IMR-90 (cell line): ENCODE data around the gene SCAMP4. TPM values are rescaled to one million over a fixed set of nuclear protein-coding genes. Genes with fewer than 3 reads are reported as not detected.

ENCODE experiments used
- ATAC-seq: fragments of 200-7000 bp; cut with Tn5 transposase; 2 replicates; pipeline ENCODE4 v1.9.1; 2020; ENCODE audit warnings: low read depth, mild to moderate bottlenecking, moderate library complexity
- BruUV-seq: library from RNA; stranded (reverse); fragments of 400-500 nt; replicated peaks from 2 replicates; lab custom pipeline; 2021; lab: Mats Ljungman, UMichigan
- CTCF ChIA-PET: fragments of 300-600 bp; formaldehyde crosslinking; extraction: SDS; loops from one replicate; lab custom pipeline; 2021; ENCODE audit warnings: antibody characterized with exemption; lab: Yijun Ruan, JAX
- POLR2A ChIA-PET: fragments of 300-600 bp; sonication (Branson Sonifier 250); formaldehyde crosslinking; loops from one replicate; lab custom pipeline; 2022; ENCODE audit warnings: antibody characterized with exemption; ENCODE audit not compliant: unreplicated experiment; lab: Charles Lee
- DNase-seq: peaks from one replicate; pipeline ENCODE4 v3.0.0; 2013
- H2AFZ ChIP-seq: replicated peaks from 2 replicates; pipeline ENCODE3; 2013; ENCODE audit warnings: low read length, mild to moderate bottlenecking; ENCODE audit not compliant: poor library complexity
- H2AK5ac ChIP-seq: 2 replicates; pipeline ENCODE4 v1.6.1; 2013; ENCODE audit warnings: low read depth, low read length, inconsistent platforms
- H2AK9ac ChIP-seq: replicated peaks from 2 replicates; pipeline ENCODE3; 2013; ENCODE audit warnings: mild to moderate bottlenecking, low read depth, low read length, moderate library complexity; ENCODE audit not compliant: poor library complexity
- H2BK120ac ChIP-seq: 2 replicates; pipeline ENCODE4 v1.6.1; 2013; ENCODE audit warnings: low read depth, low read length, inconsistent platforms
- H2BK15ac ChIP-seq: 3 replicates; pipeline ENCODE4 v1.6.1; 2013; ENCODE audit warnings: low read depth, low read length, inconsistent platforms
- H2BK20ac ChIP-seq: 2 replicates; pipeline ENCODE4 v1.6.1; 2013; ENCODE audit warnings: low read depth, mild to moderate bottlenecking, inconsistent platforms, low read length, moderate library complexity
- H2BK5ac ChIP-seq: 2 replicates; pipeline ENCODE4 v1.6.1; 2013; ENCODE audit warnings: mild to moderate bottlenecking, low read depth, low read length, inconsistent platforms; ENCODE audit not compliant: poor library complexity, severe bottlenecking
- H3K14ac ChIP-seq: replicated peaks from 2 replicates; pipeline ENCODE4 v1.6.1; 2013; ENCODE audit warnings: low read depth, low read length, inconsistent platforms
- H3K18ac ChIP-seq: 2 replicates; pipeline ENCODE4 v1.6.1; 2013; ENCODE audit warnings: low read depth, low read length, control low read depth
- H3K23ac ChIP-seq: 2 replicates; pipeline ENCODE4 v1.6.1; 2013; ENCODE audit warnings: low read depth, low read length, inconsistent platforms
- H3K27ac ChIP-seq: 2 replicates; pipeline ENCODE4 v1.5.1; 2013; ENCODE audit warnings: mild to moderate bottlenecking, control low read depth, low read length; ENCODE audit not compliant: insufficient read depth
- H3K27me3 ChIP-seq: 2 replicates; pipeline ENCODE4 v1.6.1; 2013; ENCODE audit warnings: low read length; ENCODE audit not compliant: control insufficient read depth, insufficient read depth
- H3K36me3 ChIP-seq: 2 replicates; pipeline ENCODE4 v1.6.1; 2013; ENCODE audit warnings: low read length, mixed read lengths; ENCODE audit not compliant: control insufficient read depth, insufficient read depth
- H3K4ac ChIP-seq: 2 replicates; pipeline ENCODE4 v1.6.1; 2013; ENCODE audit warnings: low read depth, low read length, inconsistent platforms
- H3K4me1 ChIP-seq: 2 replicates; pipeline ENCODE4 v1.6.1; 2013; ENCODE audit warnings: low read length, mixed read lengths; ENCODE audit not compliant: control insufficient read depth, insufficient read depth
- H3K4me2 ChIP-seq: 2 replicates; pipeline ENCODE4 v1.6.1; 2013; ENCODE audit warnings: low read depth, mild to moderate bottlenecking, control low read depth, low read length, moderate library complexity
- H3K4me3 ChIP-seq: 2 replicates; pipeline ENCODE4 v1.5.1; 2013; ENCODE audit warnings: low read depth, mild to moderate bottlenecking, control low read depth, low read length, moderate library complexity; ENCODE audit not compliant: insufficient read depth
- H3K56ac ChIP-seq: 2 replicates; pipeline ENCODE4 v1.6.1; 2013; ENCODE audit warnings: low read length, inconsistent platforms; ENCODE audit not compliant: insufficient read depth; ENCODE audit errors: extremely low read depth
- H3K79me1 ChIP-seq, 2 experiments: 2 replicates each; pipeline ENCODE4 v1.6.1; 2013; ENCODE audit warnings: low read length in 2 of 2, inconsistent platforms in 1 of 2, low read depth in 1 of 2
- H3K9ac ChIP-seq: 2 replicates; pipeline ENCODE4 v1.6.1; 2013; ENCODE audit warnings: low read depth, low read length, control low read depth
- H3K9me1 ChIP-seq: 2 replicates; pipeline ENCODE4 v1.6.1; 2013; ENCODE audit warnings: low read length, inconsistent platforms; ENCODE audit not compliant: insufficient read depth
- H3K9me3 ChIP-seq: 2 replicates; pipeline ENCODE4 v1.6.1; 2013; ENCODE audit warnings: low read length; ENCODE audit not compliant: control insufficient read depth, insufficient read depth
- H4K20me1 ChIP-seq: 2 replicates; pipeline ENCODE4 v1.6.1; 2013; ENCODE audit warnings: low read length, inconsistent platforms; ENCODE audit not compliant: insufficient read depth
- H4K5ac ChIP-seq: 2 replicates; pipeline ENCODE4 v1.6.1; 2013; ENCODE audit warnings: mild to moderate bottlenecking, low read depth, low read length, control low read depth
- H4K8ac ChIP-seq, 2 experiments: 2 replicates each; pipeline ENCODE4 v1.6.1; 2013; ENCODE audit warnings: low read depth in 2 of 2, low read length in 2 of 2, control low read depth in 1 of 2, inconsistent platforms in 1 of 2
- H4K91ac ChIP-seq: 2 replicates; pipeline ENCODE4 v1.6.1; 2013; ENCODE audit warnings: low read depth, low read length, inconsistent platforms; ENCODE audit not compliant: insufficient read depth
- BHLHE40 ChIP-seq: fragments of 150-350 bp; IDR thresholded peaks from 2 replicates; pipeline ENCODE4 v1.6.1; 2016; ENCODE audit warnings: mild to moderate bottlenecking, low read depth, low read length
- CEBPB ChIP-seq: IDR thresholded peaks from 2 replicates; pipeline ENCODE4 v1.6.1; 2012; ENCODE audit warnings: low read depth, low read length, improper control_type of control experiment
- CHD1 ChIP-seq: IDR thresholded peaks from 2 replicates; pipeline ENCODE4 v1.6.1; 2012; ENCODE audit warnings: low read depth, low read length, improper control_type of control experiment
- FOS ChIP-seq: fragments of 150-350 bp; IDR thresholded peaks from 2 replicates; pipeline ENCODE4 v1.6.1; 2016; ENCODE audit warnings: low read depth, low read length
- MAFK ChIP-seq: IDR thresholded peaks from 2 replicates; pipeline ENCODE4 v1.6.1; 2012; ENCODE audit warnings: low read depth, low read length, improper control_type of control experiment
- MXI1 ChIP-seq: IDR thresholded peaks from 2 replicates; pipeline ENCODE4 v1.6.1; 2012; ENCODE audit warnings: low read depth, mild to moderate bottlenecking, low read length, moderate library complexity, borderline replicate concordance
- POLR2A ChIP-seq: IDR thresholded peaks from 2 replicates; pipeline ENCODE4 v1.6.1; 2012; ENCODE audit warnings: mild to moderate bottlenecking, low read depth, low read length
- RAD21 ChIP-seq: IDR thresholded peaks from 2 replicates; pipeline ENCODE4 v1.6.1; 2012; ENCODE audit warnings: low read length, improper control_type of control experiment
- RCOR1 ChIP-seq: IDR thresholded peaks from 2 replicates; pipeline ENCODE4 v1.6.1; 2012; ENCODE audit warnings: mild to moderate bottlenecking, low read length, improper control_type of control experiment; ENCODE audit not compliant: insufficient replicate concordance
- RFX5 ChIP-seq: IDR thresholded peaks from 2 replicates; pipeline ENCODE4 v1.8.0; 2012; ENCODE audit warnings: low read depth, mild to moderate bottlenecking, low read length, moderate library complexity
- SMC3 ChIP-seq: fragments of 150-350 bp; IDR thresholded peaks from 2 replicates; pipeline ENCODE4 v1.6.1; 2016; ENCODE audit warnings: low read depth, mild to moderate bottlenecking, antibody characterized with exemption, low read length, moderate library complexity
- WGBS, 2 experiments: methylation state at CpG; one replicate each; pipeline versions ENCODE4 v1.1.5 to v1.1.7; 2013; ENCODE audit warnings: missing lambda C conversion rate in 2 of 2; ENCODE audit not compliant: insufficient read length in 1 of 2; ENCODE audit errors: extremely low coverage in 2 of 2; 5-methylcytosine and 5-hydroxymethylcytosine counted together
- dilution Hi-C: fragments of 300-500 bp; cut with HindIII; formaldehyde crosslinking; loops from one replicate; pipeline ENCODE4 v1.14.3; 2018; ENCODE audit warnings: low sequenced_read_pairs; ENCODE audit not compliant: unreplicated experiment
- in situ Hi-C: fragments of 300-500 bp; cut with MboI; formaldehyde crosslinking; loops from 3 replicates; pipeline ENCODE4 v1.14.3; 2019; ENCODE audit warnings: low sequenced_read_pairs, inconsistent platforms, mixed read lengths
- intact Hi-C: fragments of 100-400 bp; cut with micrococcal nuclease; formaldehyde crosslinking; loops from 2 replicates; pipeline ENCODE4 v1.10.0; 2022
- polyA plus RNA-seq, 3 experiments: library from polyadenylated mRNA; depleted of rRNA; stranded (reverse); fragments of >200 nt; gene quantifications; 2 replicates each; pipeline ENCODE4 v1.2.3, GENCODE V29; 2012; ENCODE audit warnings: low replicate concordance in 1 of 3
- total RNA-seq: library from RNA; depleted of rRNA; stranded (reverse); fragments of >200 nt; gene quantifications from 2 replicates; pipeline ENCODE4 v1.2.3, GENCODE V29; 2012
- TF ChIP-seq, protein P1 (sequence below): conservative IDR thresholded peaks from 2 replicates; pipeline ENCODE4 v1.5.1; 2012; ENCODE audit warnings: mild to moderate bottlenecking, low read depth, low read length, improper control_type of control experiment
- TF ChIP-seq, protein P2 (sequence below): fragments of 150-350 bp; IDR thresholded peaks from 2 replicates; pipeline ENCODE4 v1.6.1; 2017; ENCODE audit warnings: mild to moderate bottlenecking, antibody characterized with exemption, low read length, low read depth
- TF ChIP-seq, protein P3 (sequence below): fragments of 150-350 bp; IDR thresholded peaks from 2 replicates; pipeline ENCODE4 v1.6.1; 2016; ENCODE audit warnings: low read depth, mild to moderate bottlenecking, low read length, moderate library complexity, borderline replicate concordance

Gene SCAMP4
- total and polyA plus RNA-seq, 2 of the 4 experiments (the other 2 are of a cell fraction): 16.1 to 28.1 TPM

DNA sequence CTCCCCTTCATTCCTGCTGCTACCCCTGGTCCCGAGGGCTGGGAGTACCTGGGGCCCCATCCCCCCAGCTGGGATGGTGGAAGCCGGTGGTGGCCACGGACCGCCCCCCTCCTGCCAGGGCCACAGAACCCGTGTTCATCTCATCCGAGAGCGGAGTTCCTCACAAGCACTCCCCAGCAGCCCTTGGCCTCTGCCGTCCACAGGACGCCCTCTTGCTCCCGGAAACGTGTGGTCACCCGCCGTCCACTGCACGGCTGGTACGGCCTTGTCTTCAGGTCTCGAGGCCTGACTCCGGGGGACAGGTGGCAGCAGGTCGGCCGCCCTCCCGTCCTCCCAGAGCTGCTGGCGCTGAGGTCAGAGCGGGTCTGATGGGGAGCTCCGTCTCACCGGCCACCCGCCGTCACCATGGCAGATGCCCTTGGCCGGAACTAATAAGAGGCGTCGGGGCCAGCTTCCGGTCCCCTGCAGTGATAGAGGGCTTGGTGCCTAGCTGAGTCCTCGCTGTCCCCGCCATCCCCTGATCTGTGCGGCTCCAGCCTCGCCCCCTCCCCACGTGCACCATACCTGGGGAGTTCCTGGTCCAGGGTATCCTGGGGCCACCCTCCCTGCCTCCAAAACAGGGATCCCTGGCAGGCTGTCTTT, 19.2 kb downstream of the SCAMP4 start:
- Histone ChIP-seq H4K8ac (no peak overlapping the region), H3K4me2 (no peak overlapping the region), H3K9me1 (no peaks in the 10 kb centered on the region), H3K9ac (no peak overlapping the region), H3K79me1 (no peaks in the 10 kb centered on the region), H3K4ac (no peak overlapping the region), H2BK15ac (no peak overlapping the region), H4K20me1 (0 out of 2 replicates have a peak, but pooled peaks cover 9% of the 10 kb centered on the region), H3K36me3 (peaks cover 48% of the 10 kb centered on the region), H2AK5ac (no peak overlapping the region), H4K5ac (no peak overlapping the region), H3K56ac (no peak overlapping the region), H2BK120ac (no peak overlapping the region), H3K27ac (no peak overlapping the region), H3K23ac (no peak overlapping the region), H3K18ac (no peak overlapping the region), H2AK9ac (no peak overlapping the region), H2BK5ac (no peak overlapping the region), H4K91ac (no peak overlapping the region), H3K4me1 (no peaks in the 10 kb centered on the region), H3K14ac (no peak overlapping the region), H3K27me3 (no peaks in the 10 kb centered on the region), H2BK20ac (no peak overlapping the region), H3K4me3 (no peak overlapping the region), H2AFZ (no peak overlapping the region), H3K9me3 (no peaks in the 10 kb centered on the region)
- DNase-seq: no peak
- intact Hi-C loops: no loop called here
- TF ChIP-seq CHD1 (no peak), MAFK (no peak), CEBPB (no peak), MXI1 (no peak), SMC3 (no peak), FOS (no peak), RFX5 (no peak), POLR2A (no peak), RCOR1 (no peak), RAD21 (no peak), BHLHE40 (no peak)
- TF ChIP-seq, protein P1, sequence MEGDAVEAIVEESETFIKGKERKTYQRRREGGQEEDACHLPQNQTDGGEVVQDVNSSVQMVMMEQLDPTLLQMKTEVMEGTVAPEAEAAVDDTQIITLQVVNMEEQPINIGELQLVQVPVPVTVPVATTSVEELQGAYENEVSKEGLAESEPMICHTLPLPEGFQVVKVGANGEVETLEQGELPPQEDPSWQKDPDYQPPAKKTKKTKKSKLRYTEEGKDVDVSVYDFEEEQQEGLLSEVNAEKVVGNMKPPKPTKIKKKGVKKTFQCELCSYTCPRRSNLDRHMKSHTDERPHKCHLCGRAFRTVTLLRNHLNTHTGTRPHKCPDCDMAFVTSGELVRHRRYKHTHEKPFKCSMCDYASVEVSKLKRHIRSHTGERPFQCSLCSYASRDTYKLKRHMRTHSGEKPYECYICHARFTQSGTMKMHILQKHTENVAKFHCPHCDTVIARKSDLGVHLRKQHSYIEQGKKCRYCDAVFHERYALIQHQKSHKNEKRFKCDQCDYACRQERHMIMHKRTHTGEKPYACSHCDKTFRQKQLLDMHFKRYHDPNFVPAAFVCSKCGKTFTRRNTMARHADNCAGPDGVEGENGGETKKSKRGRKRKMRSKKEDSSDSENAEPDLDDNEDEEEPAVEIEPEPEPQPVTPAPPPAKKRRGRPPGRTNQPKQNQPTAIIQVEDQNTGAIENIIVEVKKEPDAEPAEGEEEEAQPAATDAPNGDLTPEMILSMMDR: no peak
- TF ChIP-seq, protein P2, sequence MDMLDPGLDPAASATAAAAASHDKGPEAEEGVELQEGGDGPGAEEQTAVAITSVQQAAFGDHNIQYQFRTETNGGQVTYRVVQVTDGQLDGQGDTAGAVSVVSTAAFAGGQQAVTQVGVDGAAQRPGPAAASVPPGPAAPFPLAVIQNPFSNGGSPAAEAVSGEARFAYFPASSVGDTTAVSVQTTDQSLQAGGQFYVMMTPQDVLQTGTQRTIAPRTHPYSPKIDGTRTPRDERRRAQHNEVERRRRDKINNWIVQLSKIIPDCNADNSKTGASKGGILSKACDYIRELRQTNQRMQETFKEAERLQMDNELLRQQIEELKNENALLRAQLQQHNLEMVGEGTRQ: no peak
- TF ChIP-seq, protein P3, sequence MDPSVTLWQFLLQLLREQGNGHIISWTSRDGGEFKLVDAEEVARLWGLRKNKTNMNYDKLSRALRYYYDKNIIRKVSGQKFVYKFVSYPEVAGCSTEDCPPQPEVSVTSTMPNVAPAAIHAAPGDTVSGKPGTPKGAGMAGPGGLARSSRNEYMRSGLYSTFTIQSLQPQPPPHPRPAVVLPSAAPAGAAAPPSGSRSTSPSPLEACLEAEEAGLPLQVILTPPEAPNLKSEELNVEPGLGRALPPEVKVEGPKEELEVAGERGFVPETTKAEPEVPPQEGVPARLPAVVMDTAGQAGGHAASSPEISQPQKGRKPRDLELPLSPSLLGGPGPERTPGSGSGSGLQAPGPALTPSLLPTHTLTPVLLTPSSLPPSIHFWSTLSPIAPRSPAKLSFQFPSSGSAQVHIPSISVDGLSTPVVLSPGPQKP: no peak
- in situ Hi-C loops: no loop called here
- no peak for ATAC-seq
- 90% methylated on average over 14 of the region's 35 CpGs; no CpG with 5 or more reads in 1 of the 2 experiments for WGBS, 2 experiments
- no TSS peak for BruUV-seq
- ChIA-PET CTCF (no interaction called here), POLR2A (no interaction called here)
- dilution Hi-C loops: no loop called here
